HG03575 (cell line): ENCODE results near the gene CACNA2D3.
"Not testable (repeated sequence)": the region's sequence is repeated elsewhere in the genome, so short reads cannot be mapped to it uniquely, and the experiment has no call there.

Experiments used
- ATAC-seq: cut with Tn5 transposase; IDR thresholded peaks from one replicate; pipeline ENCODE4 v1.9.1; 2021; ENCODE audit not compliant: unreplicated experiment, insufficient number of reproducible peaks, low FRiP score; ENCODE audit errors: extremely low read depth

CACNA2D3 gene

DNA sequence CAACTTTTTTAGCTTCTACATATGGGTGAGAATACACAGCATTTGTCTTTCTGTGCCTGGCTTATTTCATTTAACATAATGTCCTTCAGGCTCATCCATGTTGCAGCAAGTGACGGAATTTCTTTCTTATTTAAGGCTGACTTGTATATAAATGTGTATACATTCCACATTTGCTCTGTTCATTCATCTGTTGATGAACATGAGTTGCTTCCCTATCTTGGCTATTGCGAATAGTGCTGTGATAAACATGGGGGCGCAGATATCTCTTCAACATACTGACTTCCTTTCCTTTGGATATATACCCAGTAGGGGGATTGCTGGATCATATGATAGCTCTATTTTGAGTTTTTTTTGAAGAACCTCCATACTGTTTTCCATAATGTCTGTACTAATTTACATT lies 332.5 kb downstream of the CACNA2D3 start:
- no peak for ATAC-seq

DNA sequence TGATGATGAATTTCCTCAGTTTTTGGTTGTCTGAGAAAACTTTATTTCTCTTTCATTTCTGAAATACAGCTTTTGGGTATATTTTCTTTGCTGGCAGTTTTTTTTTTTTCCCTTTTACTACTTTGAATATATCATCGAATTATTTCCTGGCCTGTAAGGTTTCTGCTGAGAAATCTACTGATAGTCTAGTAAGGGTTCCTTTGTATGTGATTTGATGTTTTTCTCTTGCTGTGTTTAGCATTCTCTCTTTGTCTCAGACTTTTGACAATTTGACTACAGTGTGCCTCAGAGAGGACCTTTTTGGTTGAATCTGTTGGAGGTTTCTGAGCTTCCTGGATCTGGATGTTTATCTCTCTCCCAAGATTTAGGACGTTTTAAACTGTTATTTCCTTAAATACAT lies 336.0 kb downstream of the CACNA2D3 start:
- no peak for ATAC-seq

DNA sequence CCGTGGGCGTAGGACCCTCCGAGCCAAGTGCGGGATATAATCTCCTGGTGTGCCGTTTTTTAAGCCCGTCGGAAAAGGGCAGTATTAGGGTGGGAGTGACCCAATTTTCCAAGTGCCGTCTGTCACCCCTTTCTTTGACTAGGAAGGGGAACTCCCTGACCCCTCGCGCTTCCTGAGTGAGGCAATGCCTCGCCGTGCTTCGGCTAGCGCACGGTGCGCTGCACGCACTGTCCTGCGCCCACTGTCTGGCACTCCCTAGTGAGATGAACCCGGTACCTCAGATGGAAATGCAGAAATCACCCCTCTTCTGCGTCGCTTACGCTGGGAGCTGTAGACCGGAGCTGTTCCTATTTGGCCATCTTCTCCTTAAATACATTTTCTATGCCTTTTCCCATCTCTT lies 342.2 kb downstream of the CACNA2D3 start:
- ATAC-seq, result not testable (repeated sequence)

DNA sequence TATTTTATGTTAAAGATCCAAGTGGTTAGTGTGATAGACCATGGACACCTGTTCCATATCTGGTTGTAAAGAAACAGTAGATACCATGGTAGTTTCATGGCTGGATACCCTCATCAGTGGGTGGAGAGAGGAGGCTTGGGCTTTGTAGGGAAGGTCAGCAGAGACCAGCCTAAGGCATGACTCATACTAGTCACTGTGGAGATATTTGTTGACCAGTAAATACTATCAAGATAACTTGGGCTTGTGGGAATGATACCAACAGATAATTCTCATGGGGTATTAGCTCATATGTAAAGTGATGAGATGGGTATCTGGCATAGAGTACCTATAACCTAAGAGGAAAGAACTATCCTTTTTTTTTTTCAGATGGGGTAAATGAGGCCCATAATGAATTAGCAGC lies 354.5 kb downstream of the CACNA2D3 start:
- ATAC-seq, result no peak

DNA sequence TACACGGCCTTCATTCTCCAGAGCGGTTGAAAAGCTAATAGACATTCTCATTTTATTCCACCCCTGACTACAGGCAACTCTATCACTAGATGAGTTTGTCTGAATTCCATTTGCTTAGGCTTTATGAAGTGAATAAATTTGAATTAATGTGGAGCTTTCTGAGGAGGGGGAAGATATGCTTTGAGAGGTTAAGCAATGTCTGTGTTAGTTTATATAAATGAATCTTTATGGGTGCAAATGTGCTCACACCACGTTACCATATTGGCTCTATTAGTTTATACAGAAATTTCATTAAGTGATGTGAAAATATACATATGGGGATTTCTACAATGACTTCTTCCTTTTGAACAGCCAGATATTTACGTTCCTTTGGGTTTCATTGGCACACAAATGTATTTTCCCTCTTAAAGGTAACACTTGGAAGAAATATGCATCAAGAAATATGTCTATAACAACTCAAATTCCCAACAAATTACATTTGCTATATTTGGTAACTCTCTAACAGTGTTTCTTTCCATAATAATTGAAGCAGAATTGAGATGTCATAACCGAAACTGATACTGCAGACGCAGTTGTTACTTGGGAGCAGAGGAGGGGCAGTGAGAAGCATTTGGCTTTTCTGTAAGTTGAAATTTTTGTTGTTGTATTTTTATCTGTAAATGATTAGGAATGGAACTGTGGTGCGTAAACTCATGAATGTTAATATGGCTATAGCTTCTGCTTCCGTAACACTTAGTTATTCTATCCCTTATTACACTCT lies 359.4 kb downstream of the CACNA2D3 start:
- ATAC-seq, result no peak

DNA sequence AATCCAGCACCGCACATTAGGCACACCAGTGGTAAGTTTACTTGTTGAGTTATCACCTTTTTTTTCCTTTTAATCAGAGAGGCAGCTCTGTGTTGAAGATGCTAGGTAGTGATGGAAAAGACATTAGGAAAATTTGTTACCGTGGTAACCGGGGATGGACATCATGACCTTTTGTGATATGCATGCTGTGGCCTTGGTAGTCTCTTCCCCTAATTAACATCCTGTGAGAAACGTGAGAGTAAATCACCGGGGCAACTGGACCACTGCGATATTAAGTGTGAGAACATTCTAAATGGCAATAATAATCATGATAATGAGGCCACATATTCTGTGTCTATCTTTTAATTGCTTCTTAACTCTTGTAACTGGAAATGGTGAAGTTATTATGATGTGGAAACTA lies 362.0 kb downstream of the CACNA2D3 start:
- no peak for ATAC-seq

DNA sequence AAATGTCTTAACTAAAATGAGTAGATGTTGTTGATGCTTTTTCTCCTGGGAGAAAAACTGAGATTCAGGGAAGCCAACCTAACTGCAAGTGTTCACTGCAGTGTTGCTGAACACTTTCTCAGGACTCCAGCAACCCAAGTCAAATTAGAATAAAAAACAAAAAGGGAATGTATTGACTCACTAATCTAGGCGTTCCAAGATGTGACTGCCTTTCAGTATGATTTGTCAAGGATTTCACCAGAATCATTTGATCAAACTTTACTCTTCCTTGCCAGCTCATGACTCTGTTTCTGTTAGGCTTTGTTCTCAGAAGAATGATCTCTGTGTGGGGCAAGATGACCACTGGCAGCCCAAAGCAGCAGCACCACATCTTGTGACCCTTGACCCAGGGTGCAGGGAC lies 364.0 kb downstream of the CACNA2D3 start:
- no peak for ATAC-seq

DNA sequence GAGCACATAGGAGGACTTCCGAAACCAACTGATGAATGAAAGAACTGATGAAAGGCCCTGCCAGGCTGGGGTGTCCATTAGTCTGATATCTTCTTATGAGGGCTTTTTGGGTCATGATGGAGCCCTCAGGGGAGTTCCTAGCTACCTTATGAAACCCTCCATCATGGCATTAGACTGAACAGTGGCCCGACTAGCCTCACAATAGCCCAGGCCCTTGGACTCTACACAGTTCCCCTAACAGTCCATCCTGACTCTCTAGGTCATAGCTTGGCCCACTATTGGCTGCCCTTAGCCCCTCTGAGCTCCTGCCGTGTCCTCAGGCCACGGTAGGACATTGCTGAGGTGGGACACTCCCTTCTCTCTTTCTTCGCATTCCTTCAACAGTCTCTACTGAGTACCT lies 365.9 kb downstream of the CACNA2D3 start:
- no peak for ATAC-seq

DNA sequence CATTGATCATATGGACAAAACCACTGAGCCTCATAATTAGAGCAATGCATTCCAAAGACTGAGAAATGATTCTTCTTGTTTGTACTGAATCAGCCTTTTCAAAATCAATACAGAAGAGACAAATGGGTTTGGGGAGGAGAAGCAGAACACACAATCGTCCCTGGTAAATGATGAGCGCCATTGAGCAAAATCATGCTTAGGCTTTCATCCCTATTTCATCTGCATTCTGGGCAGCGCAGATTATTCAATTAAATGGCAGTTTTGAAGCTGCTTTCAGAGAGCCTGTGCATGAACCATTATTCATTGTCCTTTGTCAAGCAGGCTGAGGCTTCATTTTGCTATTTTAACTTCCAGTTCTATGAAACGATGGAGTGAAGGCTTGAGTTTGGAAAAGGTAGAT lies 371.9 kb downstream of the CACNA2D3 start:
- no peak for ATAC-seq

DNA sequence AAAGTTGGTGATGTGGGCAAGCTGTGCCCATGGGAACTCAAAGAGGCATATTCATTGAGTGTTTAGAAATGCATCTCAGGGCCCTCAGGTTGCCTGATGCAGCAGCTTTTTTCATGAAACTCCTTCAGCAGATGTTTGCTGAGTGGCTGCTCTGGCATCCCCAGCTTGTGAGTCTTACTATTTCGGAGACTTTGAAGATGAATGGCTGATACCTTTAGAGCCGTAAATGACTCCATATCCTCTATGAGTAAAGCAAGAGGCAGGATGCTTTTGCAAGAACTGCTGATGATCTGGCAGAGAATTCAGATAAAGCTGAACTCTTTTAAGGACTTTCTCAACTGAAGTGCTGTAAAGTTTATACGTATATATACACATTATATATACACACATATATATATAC lies 384.3 kb downstream of the CACNA2D3 start:
- no peak for ATAC-seq

DNA sequence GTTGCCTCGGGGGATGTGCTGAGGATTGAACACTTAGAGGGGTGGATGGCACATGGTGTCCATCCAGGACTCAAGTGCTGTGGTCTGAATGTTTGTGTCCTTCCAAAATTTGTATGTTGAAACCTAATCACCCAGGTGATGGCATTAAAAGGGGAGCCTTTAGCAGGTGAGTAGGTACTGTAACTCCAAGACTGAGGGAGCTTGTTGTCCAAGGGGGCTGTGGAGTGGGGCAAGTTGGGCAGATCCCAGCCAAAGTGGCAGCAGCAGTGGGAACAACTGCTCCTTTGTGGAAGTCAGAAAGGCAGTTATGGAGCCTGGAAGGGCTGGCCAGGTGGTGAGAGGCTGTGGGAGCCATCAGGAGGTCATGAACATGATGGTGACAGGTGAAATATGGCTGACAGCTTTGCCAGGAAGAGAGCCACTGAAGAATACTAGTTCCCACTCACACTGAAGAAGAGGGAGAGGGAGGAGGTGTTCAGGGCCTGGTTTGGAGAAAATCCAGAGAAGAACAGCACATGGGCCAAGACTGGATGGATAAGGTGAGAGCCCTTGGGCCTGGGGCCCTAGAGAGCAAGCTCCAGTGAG lies 385.6 kb downstream of the CACNA2D3 start:
- no peak for ATAC-seq

DNA sequence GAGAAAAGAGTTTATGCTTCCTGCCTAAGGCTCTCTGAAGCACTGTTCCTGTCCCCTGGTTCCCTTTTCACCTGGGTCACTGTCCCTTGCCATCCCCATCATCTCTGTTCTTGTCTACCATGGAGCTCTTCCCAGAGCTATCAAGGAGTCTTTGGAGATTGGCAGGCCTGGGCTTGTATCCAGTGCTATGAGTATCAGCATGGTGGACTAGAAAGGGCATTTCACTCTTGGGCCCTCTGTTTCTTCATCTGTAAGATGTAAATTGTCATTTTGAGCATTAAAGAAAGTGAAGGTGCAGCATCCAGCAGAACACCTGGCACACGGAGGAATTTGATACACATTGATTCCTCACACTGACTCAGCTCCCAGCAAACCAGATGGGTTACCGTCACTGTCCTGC lies 388.2 kb downstream of the CACNA2D3 start:
- no peak for ATAC-seq

DNA sequence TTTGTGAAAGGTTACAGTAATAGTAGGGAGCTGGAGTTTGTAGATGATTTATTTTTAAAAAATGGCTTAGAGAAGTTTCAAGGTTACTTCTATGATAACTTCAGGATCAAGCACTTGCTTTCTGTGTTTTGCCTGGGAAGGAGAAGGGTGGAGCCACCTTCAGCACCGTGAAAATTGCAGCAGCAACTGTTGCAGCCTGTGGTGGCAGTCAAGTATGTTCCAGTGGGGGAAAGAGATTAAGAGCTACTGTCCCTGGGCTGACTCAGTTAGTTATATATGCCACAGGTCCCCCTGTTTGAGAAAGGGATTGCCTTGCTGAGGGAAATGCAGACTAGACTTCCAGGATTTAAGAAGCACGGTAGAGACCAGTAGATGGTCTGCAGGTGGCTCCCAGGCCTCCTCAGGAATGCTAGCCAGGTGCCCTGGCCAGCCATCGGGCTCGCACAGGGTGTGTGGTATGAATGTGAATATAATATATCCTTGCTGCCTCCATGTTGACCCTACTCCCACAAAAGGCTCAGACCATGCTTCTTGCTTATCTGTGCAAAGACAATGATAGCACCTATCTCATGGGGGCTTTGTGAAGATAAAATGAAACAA lies 389.5 kb downstream of the CACNA2D3 start:
- no peak for ATAC-seq

DNA sequence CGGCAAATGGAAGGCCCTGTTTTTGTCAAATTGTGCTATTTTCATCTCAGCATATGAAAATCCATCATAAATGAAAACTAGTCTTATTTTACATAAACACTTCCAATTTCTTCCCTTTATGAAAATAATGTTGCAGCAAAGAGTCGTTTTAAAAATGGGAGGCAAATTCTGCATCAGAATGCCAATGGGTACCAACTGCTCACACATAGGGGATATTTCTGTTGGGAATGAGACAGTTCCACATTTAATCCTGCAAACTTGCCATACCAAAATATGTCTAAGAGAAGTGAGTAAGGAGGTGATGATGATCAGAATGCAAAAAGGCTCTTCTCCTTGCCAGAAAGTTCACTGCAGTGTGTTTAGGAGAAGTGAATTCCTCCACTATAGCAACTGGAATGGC lies 391.7 kb downstream of the CACNA2D3 start:
- no peak for ATAC-seq

DNA sequence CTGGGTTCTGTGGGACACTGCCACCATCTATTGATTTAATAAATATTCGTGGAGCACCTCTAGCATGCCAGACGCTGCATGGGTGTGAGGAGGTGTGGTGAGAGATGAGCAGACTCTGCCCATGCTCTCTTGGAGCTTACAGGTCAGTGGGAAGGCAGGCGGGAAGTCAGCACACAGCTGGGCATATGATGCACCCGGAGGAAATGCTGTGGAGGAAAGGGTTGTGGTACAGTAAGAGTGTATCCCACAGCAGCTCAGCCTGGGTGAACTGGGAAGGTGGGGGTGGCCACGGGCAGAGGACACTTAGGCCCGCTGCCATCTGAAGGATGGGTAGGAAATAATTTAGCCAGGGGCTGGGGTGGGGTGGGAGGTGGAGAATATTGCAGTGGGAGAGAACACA lies 392.1 kb downstream of the CACNA2D3 start:
- no peak for ATAC-seq

DNA sequence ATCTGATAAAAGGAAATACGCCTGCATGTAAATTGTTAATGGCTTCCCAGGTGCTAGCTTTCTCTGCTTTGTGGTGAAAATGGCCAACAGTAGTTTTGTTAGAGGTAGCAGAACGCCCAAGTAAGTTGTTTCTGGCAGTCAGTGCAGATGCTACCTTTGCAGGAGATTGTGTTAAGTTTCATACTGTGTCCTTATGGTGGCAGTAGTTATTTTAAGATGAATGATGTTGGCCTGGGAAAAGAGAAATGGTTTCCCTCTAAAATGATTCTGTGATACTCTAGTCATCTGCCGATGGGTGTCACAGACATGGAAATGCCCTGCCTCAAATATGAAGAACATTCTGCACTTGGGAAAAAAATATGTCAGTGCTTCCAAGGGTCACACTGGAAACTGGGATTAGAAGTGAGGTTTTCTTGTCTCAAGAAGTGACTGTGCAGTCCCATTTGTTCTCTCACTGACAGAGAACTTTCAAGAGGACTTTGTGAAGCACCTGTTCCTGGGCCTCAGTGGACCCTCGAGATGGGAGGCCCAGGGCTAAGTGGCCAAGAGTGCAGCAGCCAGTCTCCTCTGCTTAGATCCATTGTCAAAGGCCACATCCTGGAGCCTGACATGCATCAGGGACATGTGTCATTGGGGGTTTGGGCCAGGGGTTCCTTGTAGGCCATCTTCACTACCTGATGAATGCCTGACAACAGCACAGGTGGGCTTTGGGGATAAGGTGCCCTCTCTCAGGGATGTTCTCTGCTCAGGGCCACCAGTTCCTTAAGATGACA lies 393.3 kb downstream of the CACNA2D3 start:
- ATAC-seq, result no peak

DNA sequence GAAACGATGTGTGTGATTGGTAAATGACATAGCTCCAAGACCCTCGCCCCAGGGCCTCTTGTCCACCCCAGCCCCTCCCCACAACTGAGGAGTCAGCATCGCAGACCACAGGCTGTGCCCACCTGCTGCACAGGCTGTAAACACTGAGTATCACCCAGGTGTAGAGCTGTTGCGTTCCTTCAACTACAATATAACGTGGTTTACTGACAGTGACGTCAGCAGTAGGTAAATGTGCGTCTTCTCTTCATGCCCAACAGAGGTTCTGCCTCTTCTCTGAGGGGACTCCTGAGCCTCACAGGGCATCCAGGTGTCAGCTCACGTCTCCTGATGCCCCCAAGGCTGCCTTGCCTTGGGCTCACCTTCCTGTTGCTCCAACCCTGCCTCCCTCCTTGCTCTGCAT lies 395.1 kb downstream of the CACNA2D3 start:
- no peak for ATAC-seq

DNA sequence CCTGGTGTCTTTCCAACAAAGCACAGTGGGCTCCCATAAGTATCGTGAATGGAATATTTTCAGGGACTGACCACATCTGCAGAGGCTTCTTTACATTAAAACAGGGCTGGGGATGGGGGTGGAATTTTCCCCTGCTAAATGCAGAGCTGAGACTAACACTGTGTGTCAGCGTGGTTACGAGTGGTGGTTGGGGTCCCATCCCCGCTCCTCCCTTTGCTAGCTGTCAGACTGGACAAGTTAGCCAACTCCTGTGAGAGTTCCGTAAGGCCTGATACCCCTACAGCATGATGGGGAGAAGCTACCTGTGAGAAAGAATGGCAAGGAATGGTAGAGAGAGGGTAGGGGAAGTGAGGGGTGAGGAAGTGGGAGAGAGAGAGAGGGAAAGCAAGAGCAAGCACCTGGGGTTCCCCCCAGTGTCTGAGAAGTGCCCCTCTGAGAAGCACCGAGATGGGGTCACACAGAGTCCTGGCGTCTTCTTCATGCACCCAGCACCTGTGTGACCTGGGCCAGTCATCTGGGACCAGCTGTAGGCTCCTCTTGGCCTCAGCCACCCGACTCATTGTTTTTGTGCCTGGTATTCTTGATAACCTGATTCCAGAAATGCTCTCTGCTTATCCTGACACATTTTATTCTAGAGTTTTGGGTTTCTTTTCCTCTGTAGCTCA lies 395.8 kb downstream of the CACNA2D3 start:
- no peak for ATAC-seq

DNA sequence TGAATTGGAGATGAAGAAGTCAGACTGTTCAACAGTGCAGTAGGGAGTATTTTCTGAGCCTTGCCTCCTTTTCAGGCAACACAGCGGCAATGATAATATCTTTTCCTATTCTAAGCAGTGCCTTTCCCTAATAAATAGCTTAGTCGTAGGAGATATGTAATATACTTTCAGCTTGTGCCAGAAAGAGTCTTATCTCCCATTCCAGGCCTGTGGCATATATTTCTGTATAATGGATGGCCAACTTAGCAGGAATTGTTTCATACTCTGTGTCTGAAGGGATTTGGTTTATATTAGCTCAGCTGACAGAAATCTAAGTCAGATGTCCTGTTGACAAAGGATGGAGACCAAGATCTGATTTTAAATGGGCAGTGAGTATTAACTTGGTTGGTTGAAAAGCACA lies 397.1 kb downstream of the CACNA2D3 start:
- no peak for ATAC-seq
